DMS53 (cell line): ENCODE results near the gene ASPA.
"Not testable (repeated sequence)": the region's sequence is repeated elsewhere in the genome, so short reads cannot be mapped to it uniquely, and the experiment has no call there.

Experiments
- DNase-seq: peaks from one replicate; lab custom pipeline; 2025; lab: John Stamatoyannopoulos, UW

The ASPA gene

DNA sequence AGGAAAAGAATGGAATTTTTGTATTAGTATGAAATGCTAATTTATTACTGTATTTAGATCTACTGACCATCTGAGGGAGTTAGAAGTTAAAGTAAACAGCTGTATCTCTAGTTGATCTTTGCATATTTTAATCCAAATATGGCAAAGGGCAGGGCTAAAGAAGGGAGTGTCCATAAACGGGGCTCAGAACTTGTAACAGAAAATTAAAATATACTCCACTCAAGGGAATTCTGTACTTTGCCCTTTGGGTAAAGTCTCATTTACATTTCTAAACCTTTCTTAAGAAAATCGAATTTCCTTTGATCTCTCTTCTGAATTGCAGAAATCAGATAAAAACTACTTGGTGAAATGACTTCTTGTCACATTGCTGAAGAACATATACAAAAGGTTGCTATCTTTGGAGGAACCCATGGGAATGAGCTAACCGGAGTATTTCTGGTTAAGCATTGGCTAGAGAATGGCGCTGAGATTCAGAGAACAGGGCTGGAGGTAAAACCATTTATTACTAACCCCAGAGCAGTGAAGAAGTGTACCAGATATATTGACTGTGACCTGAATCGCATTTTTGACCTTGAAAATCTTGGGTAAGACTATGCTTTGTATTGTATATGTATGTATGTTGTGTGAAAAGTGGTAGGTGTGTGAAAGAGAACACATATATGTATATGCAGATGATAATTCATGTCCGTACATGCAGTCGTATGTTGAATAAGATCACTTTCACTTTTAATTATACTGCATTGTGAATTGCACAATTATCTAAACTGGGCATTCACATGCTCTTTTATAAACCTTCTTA, at the start of gene ASPA:
TSS of gene ASPA (plus strand) at position 186 of the 799 bp plus-strand sequence. CDS start at position 349, 163 bp downstream.
- DNase-seq, result peak; percentile 9

DNA sequence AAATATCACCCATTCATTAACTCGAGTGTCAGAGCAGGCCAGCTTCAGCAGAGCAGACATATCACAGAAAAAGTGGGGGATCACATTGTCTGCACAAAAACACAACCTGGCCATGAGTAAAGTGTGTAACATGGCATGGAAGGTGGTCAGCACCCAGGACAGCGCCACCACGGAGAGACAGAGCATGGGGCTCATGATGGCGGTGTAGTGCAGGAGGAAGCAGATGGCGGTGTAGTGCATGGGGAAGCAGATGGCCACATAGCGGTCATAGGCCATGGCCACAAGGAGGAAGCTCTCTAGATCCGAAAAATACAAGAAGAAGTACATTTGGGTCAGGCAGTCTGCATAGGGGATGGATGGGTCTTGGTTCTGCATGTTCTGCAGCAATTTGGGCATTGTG, 42.6 kb upstream of the ASPA start:
- peak; percentile 17 for DNase-seq

DNA sequence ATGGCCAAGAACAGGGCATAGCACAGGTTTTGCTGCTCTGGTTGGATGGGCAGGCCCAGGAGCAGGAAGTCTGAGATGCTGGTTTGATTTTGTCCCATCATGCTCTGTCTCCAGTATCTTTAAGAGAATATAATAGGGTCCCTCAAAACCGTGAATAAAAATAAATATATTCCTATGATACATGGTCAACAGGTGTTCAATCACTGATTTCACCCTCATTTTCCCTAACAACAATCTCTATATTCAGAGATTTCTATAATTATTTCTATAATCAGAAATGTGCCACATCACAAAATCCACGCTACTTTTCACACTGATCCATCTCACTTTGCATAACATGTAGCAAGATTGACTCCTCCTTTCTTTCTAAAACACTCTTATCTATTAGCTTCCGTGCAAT, 42.1 kb upstream of the ASPA start, which contains the start of gene OR1E2:
TSS of gene OR1E2 (minus strand) at position 101 of the 400 bp plus-strand sequence. CDS start at position 101, 0 bp downstream.
- no peak for DNase-seq

DNA sequence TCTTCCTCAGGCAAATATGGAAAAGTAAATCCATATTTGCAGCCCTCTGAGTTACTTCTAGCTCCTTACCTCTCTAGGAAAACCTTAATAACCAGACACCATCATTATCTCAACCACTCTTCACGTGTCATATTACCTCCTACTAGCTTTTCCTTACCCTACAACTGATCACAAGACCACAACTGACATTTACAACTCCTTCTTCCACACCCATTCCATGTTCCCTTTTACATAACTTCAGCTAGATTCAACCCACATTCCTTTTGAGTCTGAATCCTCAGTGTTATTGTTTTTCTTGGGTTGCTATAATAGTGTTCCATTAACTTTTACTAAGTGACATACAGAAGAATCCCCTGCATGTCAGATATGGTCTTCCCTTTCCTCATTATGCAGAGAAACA, 37.4 kb upstream of the ASPA start:
- DNase-seq, result no peak

DNA sequence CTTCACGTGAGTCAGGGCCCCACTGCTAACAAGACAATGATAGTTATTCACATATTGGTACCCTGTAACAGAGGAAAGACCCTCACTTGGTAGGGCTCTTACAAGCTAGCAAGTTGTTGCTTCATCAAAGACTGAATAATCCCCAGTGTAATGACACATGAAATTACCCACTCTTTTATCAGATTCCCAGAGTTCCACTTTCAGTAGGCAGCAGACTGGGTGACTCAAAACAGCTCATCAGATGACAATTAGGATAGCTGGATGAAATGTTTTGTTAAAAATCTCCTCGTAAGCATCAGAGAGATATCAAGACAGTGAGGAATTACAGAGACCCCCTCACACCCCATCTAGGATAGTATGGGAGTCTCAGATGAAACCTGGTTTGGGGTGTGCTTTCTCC, 35.3 kb upstream of the ASPA start:
- no peak for DNase-seq

DNA sequence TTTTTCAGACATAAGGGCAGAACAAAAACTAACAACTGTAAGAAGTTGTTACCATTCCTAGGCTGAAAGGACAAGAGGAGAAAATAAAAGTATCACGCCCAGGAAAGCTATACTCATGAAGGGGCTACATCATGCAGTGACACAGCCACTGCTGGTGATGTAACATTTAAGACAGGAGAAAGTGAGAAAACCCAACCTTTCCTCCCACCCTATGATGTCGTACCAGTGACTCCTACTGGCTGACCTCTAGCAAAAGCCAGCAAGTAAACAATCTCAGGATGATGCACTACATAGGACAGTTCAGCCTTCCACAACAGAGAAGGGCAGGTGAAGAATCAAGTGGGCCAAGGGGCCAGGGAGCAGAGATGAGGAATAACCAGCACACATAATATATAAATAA, 28.2 kb upstream of the ASPA start:
- DNase-seq, result peak; percentile 29

DNA sequence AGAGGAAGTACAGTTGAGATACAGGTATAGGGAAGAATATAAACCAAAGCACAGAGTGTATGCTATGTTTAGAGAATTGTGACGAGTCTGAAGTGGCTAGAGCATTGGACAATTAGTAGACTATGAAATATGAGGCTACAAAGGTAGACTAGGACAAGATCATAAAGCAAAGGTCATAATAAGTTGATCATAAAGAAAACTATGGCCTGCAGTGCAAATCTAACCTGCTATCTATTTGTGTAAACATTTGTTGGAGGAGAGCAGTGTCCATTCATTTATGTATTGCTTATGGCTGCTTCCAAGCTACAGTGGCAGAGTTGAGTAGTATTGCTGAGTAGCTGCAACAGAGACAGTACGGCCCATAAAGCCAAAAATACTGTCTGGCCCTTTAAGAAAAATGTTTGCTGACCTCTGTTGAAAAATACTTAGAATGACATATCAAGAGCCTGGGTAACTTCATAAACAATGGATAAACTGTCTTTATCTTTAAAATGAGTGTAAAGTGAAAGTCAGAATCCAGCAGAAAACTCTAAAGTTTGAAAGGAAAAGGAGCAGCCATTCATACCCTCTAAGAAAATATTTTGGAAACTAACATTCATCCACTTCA, 27.6 kb upstream of the ASPA start:
- DNase-seq, result no peak

DNA sequence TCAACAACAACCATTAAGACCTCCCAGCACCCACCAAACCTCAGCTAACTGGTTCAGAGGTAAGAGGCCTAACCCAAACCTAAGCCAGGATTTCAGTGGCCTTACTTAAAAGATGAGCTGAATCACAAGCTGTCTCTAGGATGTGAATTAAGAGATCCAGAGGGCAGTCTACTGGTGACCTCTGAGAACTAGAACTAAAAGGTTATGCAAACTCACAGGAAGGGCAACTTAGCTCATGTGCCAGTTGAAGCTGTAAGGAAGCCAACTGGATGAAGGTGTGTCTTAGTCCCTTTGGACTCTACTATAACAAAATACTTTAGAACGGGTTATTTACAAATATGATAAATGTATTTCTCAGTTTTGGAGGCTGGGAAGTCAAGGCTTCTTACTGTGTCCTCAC, 9.4 kb upstream of the ASPA start:
- not testable (repeated sequence) for DNase-seq

DNA sequence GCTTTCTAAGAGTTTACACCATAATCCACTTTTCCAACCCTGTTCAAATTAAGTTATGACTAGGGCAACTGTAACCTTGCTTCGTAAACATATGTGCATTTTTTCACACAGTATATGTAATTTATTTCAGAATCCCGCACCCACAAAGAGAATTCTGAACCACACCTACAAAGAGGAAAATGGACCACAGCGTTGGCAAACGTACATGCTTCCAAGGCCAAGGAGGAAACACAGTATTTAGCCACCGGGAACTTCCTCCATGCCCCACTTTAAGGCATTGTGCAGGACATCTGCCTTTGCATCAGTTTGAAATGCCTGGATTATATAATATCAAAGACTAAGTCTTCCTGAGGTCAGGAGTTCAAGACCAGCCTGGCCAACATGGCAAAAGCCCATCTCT, 6.3 kb upstream of the ASPA start:
- no peak for DNase-seq

DNA sequence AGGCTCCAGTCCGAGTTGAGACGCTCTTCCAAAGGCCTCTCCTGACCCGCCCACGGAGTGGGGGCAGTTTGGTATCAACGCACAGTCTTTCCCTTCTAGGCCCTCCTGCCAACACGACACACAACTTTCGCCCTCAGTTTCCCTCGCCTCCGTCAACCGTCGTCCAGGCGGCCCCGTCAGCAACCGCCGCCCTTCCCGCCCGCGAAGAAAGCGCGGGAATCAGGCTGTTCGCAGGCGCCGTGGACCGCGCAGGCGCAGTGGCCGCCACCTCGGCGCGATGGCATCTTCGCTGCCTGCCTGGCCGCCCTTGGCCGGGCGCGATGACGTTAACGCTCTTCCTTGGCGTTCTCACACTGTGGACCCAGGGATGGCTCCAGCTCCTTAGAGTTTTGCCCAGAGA, 4.2 kb upstream of the ASPA start, which contains the start of gene SPATA22:
TSS of gene SPATA22 (minus strand) at position 221 of the 400 bp plus-strand sequence. CDS start 2,494 bp downstream, outside the sequence.
- no peak for DNase-seq

DNA sequence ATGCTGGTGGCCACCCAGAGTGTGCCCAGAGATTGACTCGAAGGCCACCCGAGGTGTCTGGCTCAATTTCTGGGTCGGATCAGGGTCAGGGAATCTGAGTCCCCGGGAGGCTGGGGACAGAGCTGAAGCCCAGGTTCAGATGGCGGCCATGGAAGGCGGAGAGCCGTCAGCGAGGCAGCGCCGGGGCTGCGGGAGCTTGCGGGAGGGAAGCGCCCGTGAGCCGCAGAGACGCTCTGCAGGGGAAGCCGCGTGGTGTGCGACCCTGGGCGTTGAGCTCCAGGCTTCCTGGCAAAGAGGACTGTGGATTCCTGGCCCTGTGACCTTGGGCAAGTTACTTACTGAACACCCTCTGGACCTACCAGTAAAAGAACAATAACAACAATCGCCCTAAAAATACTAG, 3.7 kb upstream of the ASPA start:
- no peak for DNase-seq

DNA sequence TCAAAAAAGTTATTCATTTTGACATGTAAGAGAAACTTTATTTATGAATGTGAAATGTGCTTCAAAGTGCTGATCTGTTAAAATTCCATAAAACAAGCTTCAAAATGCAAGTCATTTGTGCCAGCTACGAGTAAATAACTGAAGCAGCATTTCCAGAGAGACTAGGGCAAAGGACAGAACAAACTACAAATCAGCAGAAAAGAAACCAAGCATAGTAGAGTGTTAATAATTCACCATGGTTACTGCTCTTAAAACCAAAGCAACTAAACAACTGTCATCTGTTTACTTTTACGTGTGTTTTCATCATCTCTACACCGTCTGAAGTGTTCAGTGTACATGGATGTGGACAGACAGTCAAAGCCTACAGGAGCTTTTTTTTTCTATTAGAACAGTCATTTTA, 1.6 kb upstream of the ASPA start:
- DNase-seq, result peak; percentile 91

DNA sequence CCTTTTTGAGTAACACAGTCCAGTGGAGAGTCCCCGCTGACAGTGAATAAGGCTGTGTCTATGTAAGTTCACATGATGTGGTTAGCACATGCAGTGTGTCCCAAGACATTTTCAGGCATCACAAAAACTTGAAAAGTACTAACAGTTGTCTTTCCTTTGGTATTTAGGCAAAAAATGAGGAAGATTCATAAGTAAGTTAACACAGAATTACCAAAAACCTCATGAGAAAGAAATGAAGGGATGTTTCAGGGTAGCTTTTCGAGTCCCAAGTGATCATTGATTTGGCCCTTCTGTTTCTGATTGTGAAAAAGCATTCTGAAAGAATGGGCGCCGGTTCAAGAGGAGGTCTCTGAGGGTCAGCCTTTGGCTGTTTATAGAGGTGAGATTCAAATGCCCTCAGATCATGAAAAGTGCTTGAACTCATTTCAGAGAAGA, 529 bp upstream of the ASPA start:
- DNase-seq, result no peak

DNA sequence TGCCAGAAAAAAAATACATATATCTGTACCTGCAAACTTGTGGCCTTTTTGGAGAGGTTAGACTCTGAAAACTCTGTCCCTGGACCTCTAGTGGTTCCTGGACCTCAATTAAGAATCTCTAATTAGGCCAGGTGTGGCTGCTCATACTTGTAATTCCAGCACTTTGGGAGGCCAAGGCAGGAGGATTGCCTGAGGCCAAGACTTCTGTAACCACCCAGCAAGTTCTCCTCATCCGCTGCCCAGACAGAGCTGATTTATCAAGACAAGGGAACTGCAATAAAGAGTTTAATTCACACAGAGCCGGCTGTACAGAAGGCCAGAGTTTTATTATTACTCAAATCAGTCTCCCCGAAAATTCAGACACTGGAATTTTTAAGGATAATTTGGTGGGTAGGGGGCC, 4.2 kb downstream of the ASPA start:
- no peak for DNase-seq

DNA sequence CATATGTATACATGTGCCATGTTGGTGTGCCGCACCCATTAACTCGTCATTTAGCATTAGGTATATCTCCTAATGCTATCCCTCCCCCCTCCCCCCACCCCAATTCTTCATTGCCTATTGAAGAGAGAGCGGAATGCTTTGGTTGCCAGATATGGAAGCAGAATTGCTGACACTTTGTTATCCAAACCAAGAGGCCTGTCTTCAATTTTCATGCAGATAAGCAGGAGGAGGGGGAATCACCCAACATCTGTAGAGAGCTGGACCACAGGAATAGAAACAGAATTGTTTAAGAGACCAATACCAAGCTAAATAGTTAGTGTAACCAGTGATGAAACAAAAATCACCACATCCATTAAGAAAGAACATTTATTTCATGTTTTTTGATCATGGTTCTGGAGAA, 7.1 kb downstream of the ASPA start:
- DNase-seq, result no peak

DNA sequence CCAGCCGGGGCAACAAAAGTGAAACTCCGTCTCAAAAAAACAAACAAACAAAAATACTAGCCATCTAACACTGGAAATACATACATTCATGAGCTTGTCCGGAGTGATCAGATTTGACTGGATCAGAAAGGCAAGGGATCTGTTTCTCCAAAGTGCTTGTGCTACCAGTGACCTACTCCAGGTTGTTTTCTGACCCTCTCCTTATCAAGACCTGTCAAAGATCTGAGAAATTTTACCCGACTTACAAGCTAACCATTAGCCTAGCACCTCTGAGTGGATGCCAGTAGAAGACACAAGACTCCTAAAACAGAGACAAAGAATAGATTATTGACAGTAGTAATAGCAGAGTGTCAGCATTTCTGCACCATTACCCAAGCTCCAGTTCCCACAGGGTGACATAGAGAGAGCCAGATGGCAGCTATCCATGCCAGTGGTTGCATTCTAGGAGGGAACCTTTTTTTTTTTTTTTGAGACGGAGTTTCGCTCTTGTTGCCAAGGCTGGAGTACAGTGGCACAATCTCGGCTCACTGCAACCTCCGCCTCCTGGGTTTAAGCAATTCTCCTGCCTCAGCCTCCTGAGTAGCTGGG, 9.8 kb downstream of the ASPA start:
- DNase-seq, result no peak

DNA sequence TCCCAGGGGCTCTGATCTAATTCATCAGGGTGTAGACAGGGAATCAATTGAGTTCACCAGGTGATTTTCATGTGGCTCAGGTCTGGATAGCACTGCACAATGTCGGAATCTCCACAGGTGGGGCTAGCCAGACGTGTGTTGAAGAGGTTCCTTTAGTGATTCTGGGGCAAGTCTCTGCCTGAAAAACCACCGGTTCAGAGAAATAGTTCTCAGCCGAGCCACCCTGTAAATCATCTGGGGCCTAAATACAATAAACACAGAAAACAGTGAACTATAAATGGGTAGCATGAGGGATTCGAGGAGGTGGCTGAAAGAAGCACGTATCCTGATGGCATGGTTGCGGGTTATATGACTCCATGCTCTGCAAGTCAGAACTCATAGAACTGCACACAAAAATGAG, 21.3 kb downstream of the ASPA start:
- no peak for DNase-seq

DNA sequence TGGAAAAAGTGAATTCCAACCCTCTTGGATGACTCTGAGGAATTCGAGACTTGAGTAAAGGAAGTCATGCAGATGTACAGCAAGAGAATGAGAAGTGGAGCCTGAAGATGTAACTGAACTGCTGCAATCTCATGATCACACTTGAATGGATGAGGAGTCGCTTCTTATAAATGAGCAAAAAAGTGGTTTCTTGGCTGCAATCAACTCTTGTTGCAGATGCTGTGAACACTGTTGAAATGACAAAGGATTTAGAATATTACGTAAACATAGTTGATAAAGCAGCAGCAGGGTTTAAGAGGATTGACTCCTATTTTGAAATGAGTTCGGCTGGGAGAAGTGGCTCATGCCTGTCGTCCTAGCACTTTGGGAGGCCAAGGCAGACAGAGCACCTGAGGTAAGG, 25.5 kb downstream of the ASPA start:
- no peak for DNase-seq

DNA sequence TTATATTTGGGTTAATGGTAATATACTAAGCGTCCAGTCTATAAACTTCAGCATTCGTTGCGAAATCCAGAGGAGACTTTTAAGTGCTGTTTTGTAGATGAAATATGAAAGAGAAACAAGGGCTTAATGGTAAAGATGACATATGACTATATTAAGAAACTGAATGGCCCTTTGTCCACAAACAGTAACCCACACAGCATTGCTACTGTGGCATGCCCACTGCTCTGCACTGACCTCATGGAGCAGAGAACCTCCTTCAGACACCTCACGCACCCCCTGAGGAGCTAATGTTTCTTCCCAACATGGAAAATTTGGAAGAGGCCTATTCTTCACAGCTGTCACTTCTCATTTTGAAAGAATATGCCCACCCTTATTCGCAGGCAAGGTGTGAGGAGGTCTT, 26.7 kb downstream of the ASPA start:
- no peak for DNase-seq

DNA sequence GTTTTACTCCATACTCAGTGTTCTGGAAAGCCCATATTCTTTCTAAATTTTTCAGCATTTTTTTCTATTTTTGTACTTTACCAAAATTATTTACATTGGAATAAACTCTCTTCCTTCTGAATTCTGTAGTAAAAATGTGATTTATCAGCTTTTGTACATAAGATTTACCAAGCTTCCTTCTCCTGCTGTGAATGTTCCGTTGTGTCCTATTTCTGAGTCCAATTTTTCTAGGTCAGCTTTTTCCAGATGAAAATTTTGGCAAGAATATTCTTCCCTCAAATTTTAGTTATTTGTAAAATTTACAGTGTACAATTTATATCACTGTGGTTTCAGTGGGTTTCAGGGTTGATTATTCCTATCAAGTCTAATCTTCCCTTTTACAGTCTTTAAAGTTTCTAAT, 27.5 kb downstream of the ASPA start:
- no peak for DNase-seq

DNA sequence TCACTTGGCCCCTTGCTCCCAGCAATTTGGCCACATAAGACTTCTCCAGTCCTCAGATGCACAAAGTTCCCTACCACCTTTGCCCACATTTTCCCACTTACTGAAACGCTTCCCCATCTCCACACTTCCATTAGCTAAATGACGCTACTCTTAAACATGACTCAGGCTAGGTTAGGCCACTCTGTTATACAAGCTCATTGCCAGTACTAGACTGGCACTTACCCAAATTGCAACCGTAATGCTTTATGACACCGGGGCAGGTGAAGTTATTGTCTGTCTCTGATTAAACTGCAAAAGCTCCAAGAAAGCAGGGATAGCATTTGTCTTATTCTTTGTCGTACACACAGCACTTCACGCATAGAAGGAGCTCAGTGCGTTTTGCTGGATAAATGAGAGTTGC, 29.2 kb downstream of the ASPA start:
- no peak for DNase-seq

DNA sequence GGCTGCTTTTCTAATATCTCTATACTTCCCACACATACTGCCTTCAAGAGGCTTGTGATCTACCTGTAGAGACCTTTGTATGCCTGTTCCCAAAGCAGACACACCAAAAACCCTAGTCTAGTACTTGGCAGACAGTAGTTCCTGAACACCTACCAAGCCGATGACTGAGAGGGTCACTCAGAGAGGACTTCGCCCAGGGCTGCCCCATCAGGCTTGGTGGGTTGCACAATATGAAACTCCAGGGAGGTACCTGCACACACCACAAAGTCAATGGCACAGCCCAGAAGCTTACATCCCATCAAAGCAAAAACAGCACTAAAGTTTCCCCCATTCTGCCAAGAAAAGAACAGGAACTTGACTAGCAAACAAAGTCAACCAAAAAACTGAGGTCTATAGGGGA, 30.3 kb downstream of the ASPA start:
- no peak for DNase-seq

DNA sequence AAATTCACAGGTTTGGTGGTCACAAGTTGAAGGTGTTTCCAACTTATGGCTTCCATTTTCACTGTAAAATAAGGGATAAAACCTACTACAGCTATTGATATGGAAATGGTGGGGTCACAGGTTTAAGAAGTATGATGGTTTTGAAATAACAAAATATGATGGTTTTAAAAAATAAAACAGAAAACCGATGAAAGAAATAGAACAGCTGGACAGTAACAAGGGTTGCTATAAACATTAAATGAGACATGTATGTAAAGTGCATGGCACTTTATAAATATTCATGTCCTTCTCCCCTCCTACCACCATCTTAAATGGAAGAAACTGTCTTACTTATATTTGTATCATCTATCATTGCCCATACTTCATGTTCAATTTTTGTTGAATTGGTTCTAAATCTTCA, 31.3 kb downstream of the ASPA start:
- no peak for DNase-seq
